Adrenal gland (tissue), 12 donors: ENCODE measurements around the gene ANKRD66. TPM values are rescaled to one million over a fixed set of nuclear protein-coding genes. Genes with fewer than 3 reads are reported as not detected.
"Not testable (repeated sequence)": the region's sequence is repeated elsewhere in the genome, so short reads cannot be mapped to it uniquely, and the experiment has no call there.

Experiments used
- DNase-seq, 7 donors: peaks; one replicate each; pipeline ENCODE4 v3.0.0-alpha.2; 2019 to 2020
- H3K27ac ChIP-seq, 5 donors: fragments of 200-600 bp; sonication (generic) in 4 of 5; 1 replicate in 3 of 5; 2 replicates in 2 of 5; pipeline versions ENCODE4 v1.5.1 to v1.8.0; 2016 to 2020; ENCODE audit warnings: mild to moderate bottlenecking in 1 of 5
- H3K27me3 ChIP-seq: fragments of 200-600 bp; 2 replicates; pipeline ENCODE4 v1.8.0; 2021
- H3K36me3 ChIP-seq, 2 donors: fragments of 200-600 bp; replicated peaks in 1 of 2; 1 replicate in 1 of 2; 2 replicates in 1 of 2; pipeline versions ENCODE4 v1.5.1 to v1.8.0; 2018 to 2022
- H3K4me1 ChIP-seq, 2 donors: fragments of 200-600 bp; replicated peaks in 1 of 2; 1 replicate in 1 of 2; 2 replicates in 1 of 2; pipeline versions ENCODE4 v1.5.1 to v1.8.0; 2018 to 2021
- H3K4me3 ChIP-seq, 4 donors: fragments of 200-600 bp; sonication (generic) in 3 of 4; one replicate each; pipeline ENCODE4 v1.5.1; 2016 to 2018
- H3K9me3 ChIP-seq, 3 donors: fragments of 200-600 bp; sonication (generic) in 1 of 3; replicated peaks in 1 of 3; 1 replicate in 2 of 3; 2 replicates in 1 of 3; pipeline versions ENCODE4 v1.5.1 to v1.8.0; 2016 to 2021
- POLR2A ChIP-seq, 2 donors: fragments of 450-650 bp; IDR thresholded peaks; one replicate each; pipeline ENCODE4 v1.6.1; 2017; ENCODE audit warnings: antibody characterized with exemption in 2 of 2, mild to moderate bottlenecking in 2 of 2, moderate library complexity in 1 of 2
- WGBS, 4 donors: extraction: QIAGEN DNeasy Blood & Tissue Kit in 2 of 4; methylation state at CpG; one replicate each; pipeline versions ENCODE4 v1.1.5 to v1.1.7; 2013 to 2017; 5-methylcytosine and 5-hydroxymethylcytosine counted together
- intact Hi-C, 2 donors: fragments of 100-400 bp; cut with DNase I; formaldehyde crosslinking; loops; one replicate each; pipeline versions ENCODE4 v1.14.1 to v1.15.0; 2022 to 2023
- polyA plus RNA-seq, 3 donors: library from polyadenylated mRNA; stranded (reverse); fragments of 200-250 nt in 2 of 3; fragments of 350-450 nt in 1 of 3; fragmentation: Illumina TruSeq in 1 of 3; extraction: RNeasy Lipid Tissue Mini Kit (QIAGEN cat#74804) in 1 of 3; gene quantifications; one replicate each; pipeline ENCODE4 v1.2.3, GENCODE V29; 2013 to 2014
- total RNA-seq, 9 donors: library from RNA; depleted of rRNA in 4 of 9; stranded (reverse); fragments of >200 nt in 4 of 9; fragments of 120-200 nt in 1 of 9; fragmentation: NEBNext Ultra II Directional in 1 of 9; extraction: Animal tissue kit (Norgen Biotek cat#: 25700) in 1 of 9; gene quantifications; one replicate each; pipeline versions ENCODE4 v1.1.0 to v1.2.4, GENCODE V29; 2013 to 2023
- TF ChIP-seq, protein P1 (sequence below), 6 experiments: fragments of 450-650 bp in 4 of 6; fragments of 200-600 bp in 2 of 6; sonication (generic) in 1 of 6; IDR thresholded peaks; 1 replicate in 5 of 6; 2 replicates in 1 of 6; pipeline versions ENCODE4 v1.5.1 to v1.8.0; 2016 to 2021; ENCODE audit warnings: antibody characterized with exemption in 6 of 6, mild to moderate bottlenecking in 2 of 6, moderate library complexity in 1 of 6
- donor health status: healthy with polysubstance abuse.
- donor health status: Bipolar disorder and iron deficiency.
- donor health status: DM: yes; HTN: yes; CAD: no.
- donor health status: DM: no; HTN: no; CAD: no.
- donor health status: DM: no; HTN: no; CAD: no.
- donor health status: DM: yes; HTN: yes; CAD: no.

Gene ANKRD66
- total and polyA plus RNA-seq, 12 donors: not detected

DNA sequence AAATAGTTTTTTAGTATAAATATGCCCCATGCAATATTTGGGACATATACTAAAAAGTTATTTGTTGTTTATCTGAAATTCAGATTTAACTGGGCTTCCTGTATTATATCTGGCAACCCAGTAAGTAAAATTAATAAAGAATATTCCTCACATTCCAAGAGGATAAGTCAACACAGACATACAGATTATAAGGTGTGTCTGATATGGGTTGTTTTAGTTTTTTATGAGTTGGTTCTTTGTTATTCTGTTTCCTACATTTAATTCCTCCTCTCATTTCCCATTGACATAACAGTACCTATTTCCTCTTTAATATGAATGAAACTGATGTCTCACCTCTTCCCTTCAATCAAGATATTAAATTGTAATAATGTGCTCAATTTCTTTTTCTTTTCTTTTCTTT, 9.8 kb upstream of the ANKRD66 start:
- Histone ChIP-seq H3K36me3 (no peaks in the 10 kb centered on the region), H3K27me3 (peaks cover 5% of the 10 kb centered on the region), H3K9me3 (no peaks in the 10 kb centered on the region), H3K4me1 (peaks cover 0 to 11% of the 10 kb centered on the region in 2 donors), H3K4me3 (no peak overlapping the region), H3K27ac (no peak overlapping the region)
- TF ChIP-seq POLR2A (IDR thresholded peaks at IDR 0.05): no peak
- TF ChIP-seq, protein P1, sequence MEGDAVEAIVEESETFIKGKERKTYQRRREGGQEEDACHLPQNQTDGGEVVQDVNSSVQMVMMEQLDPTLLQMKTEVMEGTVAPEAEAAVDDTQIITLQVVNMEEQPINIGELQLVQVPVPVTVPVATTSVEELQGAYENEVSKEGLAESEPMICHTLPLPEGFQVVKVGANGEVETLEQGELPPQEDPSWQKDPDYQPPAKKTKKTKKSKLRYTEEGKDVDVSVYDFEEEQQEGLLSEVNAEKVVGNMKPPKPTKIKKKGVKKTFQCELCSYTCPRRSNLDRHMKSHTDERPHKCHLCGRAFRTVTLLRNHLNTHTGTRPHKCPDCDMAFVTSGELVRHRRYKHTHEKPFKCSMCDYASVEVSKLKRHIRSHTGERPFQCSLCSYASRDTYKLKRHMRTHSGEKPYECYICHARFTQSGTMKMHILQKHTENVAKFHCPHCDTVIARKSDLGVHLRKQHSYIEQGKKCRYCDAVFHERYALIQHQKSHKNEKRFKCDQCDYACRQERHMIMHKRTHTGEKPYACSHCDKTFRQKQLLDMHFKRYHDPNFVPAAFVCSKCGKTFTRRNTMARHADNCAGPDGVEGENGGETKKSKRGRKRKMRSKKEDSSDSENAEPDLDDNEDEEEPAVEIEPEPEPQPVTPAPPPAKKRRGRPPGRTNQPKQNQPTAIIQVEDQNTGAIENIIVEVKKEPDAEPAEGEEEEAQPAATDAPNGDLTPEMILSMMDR (IDR thresholded peaks at IDR 0.05): no peak
- intact Hi-C loops: no loop called here
- no peak for DNase-seq

DNA sequence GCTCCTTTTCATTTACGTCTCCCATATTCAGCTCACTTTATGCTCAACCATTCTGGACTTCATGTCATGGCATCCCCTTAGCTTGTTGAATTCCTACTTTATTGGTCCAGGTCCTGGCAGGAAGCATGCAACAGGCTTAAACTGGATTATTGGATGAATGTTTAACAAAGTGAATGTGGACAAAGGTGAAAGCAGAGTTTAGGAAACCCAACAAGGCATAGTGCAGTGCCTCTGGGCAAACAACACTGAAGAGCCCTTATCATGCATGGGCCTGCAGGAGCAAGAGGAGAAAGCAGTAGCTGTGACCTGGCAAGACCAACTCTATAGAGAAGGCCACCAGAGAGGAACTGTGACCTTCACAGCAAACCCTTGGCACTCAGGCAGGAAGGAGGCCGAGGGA, 5.3 kb upstream of the ANKRD66 start:
- Histone ChIP-seq H3K36me3 (no peaks in the 10 kb centered on the region), H3K4me3 (no peak overlapping the region), H3K27ac (no peak overlapping the region), H3K9me3 (no peaks in the 10 kb centered on the region), H3K4me1 (no peaks in the 10 kb centered on the region), H3K27me3 (no peaks in the 10 kb centered on the region)
- 59 to 92% (median 86%) methylated on average over 2 of the region's 2 CpGs for WGBS, 4 donors
- intact Hi-C loops: no loop called here
- TF ChIP-seq POLR2A (IDR thresholded peaks at IDR 0.05): no peak
- no peak for DNase-seq

DNA sequence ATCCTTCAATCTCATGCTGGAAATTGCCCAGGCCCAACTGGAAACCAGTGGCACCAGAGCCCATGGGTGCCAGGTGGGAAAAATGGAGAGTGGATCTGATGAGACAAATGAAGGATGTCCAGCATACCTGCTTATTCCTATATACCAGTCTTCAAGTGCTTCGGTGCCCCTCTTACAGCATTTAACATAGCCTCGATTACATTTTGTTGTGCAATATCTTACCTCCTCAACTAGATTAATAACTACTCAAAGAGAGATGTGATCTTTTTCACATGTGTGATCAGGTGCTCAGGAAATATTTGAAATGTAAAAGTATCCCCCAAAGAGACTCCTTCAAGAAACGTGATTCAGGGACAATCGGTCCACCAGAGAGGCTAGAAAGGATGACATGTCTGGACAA, 4.8 kb upstream of the ANKRD66 start:
- Histone ChIP-seq H3K36me3 (no peaks in the 10 kb centered on the region), H3K27me3 (no peaks in the 10 kb centered on the region), H3K4me3 (no peak overlapping the region), H3K9me3 (no peaks in the 10 kb centered on the region), H3K27ac (no peak overlapping the region), H3K4me1 (no peaks in the 10 kb centered on the region)
- no peak for TF ChIP-seq POLR2A (IDR thresholded peaks at IDR 0.05)
- TF ChIP-seq, protein P1 (IDR thresholded peaks at IDR 0.05): no peak
- DNase-seq: no peak
- 86 to 92% (median 89%) methylated on average over 4 of the region's 4 CpGs for WGBS, 4 donors
- intact Hi-C loops: no loop called here

DNA sequence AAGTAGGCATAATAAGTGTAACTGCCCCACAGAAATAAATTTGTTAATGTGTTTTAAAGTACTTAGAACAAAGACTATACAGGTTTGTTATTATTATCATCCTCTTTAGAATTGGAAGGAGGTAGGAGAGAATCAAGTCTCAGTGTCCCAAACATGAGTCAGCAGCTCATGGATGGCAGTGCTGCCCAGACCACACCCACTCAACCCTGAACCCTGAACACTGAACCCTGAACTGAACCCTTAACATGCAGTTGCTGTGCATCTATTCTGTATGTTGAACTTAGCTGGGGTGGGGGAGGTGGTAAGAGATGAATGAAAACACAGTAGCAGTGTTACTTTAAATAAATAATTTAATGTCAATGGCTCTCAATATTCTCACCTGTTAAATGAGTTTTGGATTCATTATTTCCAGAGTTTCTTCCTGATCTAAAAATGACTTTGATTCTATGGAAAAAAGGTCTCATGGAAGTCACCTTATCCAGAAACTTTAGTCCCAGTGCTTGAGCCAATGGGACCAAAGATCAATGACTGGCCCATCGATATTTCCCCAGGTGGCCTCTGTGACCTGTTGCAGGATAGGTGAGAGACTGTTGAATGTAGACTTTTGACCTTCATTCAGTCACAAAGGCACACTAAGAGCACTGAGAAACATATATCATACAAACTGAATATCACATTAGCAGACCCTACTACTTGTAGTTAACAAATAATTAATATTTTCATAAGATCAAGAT, 3.1 kb upstream of the ANKRD66 start:
- no peaks in the 10 kb centered on the region for H3K27me3 ChIP-seq
- no peak overlapping the region for H3K4me3 ChIP-seq
- H3K9me3 ChIP-seq: no peaks in the 10 kb centered on the region
- no peaks in the 10 kb centered on the region for H3K4me1 ChIP-seq
- H3K27ac ChIP-seq: no peak overlapping the region
- 74 to 93% (median 84%) methylated on average over 1 of the region's 1 CpG for WGBS, 4 donors
- H3K36me3 ChIP-seq: no peaks in the 10 kb centered on the region
- TF ChIP-seq, protein P1 (IDR thresholded peaks at IDR 0.05): no peak
- TF ChIP-seq POLR2A (IDR thresholded peaks at IDR 0.05): no peak
- no peak for DNase-seq
- intact Hi-C loops: no loop called here

DNA sequence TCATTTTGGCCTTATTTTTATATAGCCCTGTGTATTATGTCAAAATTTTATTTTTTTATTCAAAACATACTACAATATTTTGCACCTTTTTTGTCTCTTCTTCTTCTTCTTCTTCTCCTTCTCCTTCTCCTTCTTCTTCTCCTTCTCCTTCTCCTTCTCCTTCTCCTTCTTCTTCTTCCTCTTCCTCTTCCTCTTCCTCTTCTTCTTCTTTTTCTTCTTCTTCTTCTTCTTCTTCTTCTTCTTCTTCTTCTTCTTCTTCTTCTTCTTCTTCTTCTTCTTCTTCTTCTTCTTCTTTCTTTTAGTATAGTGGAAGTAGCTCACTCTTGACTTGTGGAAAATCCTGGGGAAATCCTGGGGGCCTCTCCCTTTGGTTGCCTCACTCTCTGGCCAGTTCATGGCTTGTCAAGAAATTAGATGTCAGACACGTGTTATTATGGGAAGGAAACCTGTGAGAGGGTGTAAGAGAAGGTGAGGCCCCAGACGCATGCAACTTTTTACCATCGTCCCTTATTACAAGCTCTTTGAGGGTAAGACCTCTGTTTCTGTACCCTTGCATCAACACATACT, 2.5 kb upstream of the ANKRD66 start:
- H3K4me1 ChIP-seq, H3K27ac ChIP-seq, DNase-seq, H3K36me3 ChIP-seq, H3K27me3 ChIP-seq, H3K9me3 ChIP-seq, H3K4me3 ChIP-seq, intact Hi-C loops: not testable (repeated sequence)
- 75 to 81% (median 78%) methylated on average over 3 of the region's 3 CpGs for WGBS, 4 donors
